IMR-90 (cell line): Measurements from ENCODE around the gene SIM2. TPM values are rescaled to one million over a fixed set of nuclear protein-coding genes. Genes with fewer than 3 reads are reported as not detected.

ENCODE experiments used
- ATAC-seq: fragments of 200-7000 bp; cut with Tn5 transposase; 2 replicates; pipeline ENCODE4 v1.9.1; 2020; ENCODE audit warnings: low read depth, mild to moderate bottlenecking, moderate library complexity
- BruUV-seq: library from RNA; stranded (reverse); fragments of 400-500 nt; replicated peaks from 2 replicates; lab custom pipeline; 2021; lab: Mats Ljungman, UMichigan
- CTCF ChIA-PET: fragments of 300-600 bp; formaldehyde crosslinking; extraction: SDS; loops from one replicate; lab custom pipeline; 2021; ENCODE audit warnings: antibody characterized with exemption; lab: Yijun Ruan, JAX
- POLR2A ChIA-PET: fragments of 300-600 bp; sonication (Branson Sonifier 250); formaldehyde crosslinking; loops from one replicate; lab custom pipeline; 2022; ENCODE audit warnings: antibody characterized with exemption; ENCODE audit not compliant: unreplicated experiment; lab: Charles Lee
- DNase-seq: peaks from one replicate; pipeline ENCODE4 v3.0.0; 2013
- H2AFZ ChIP-seq: replicated peaks from 2 replicates; pipeline ENCODE3; 2013; ENCODE audit warnings: low read length, mild to moderate bottlenecking; ENCODE audit not compliant: poor library complexity
- H2AK5ac ChIP-seq: 2 replicates; pipeline ENCODE4 v1.6.1; 2013; ENCODE audit warnings: low read depth, low read length, inconsistent platforms
- H2AK9ac ChIP-seq: replicated peaks from 2 replicates; pipeline ENCODE3; 2013; ENCODE audit warnings: mild to moderate bottlenecking, low read depth, low read length, moderate library complexity; ENCODE audit not compliant: poor library complexity
- H2BK120ac ChIP-seq: 2 replicates; pipeline ENCODE4 v1.6.1; 2013; ENCODE audit warnings: low read depth, low read length, inconsistent platforms
- H2BK15ac ChIP-seq: 3 replicates; pipeline ENCODE4 v1.6.1; 2013; ENCODE audit warnings: low read depth, low read length, inconsistent platforms
- H2BK20ac ChIP-seq: 2 replicates; pipeline ENCODE4 v1.6.1; 2013; ENCODE audit warnings: low read depth, mild to moderate bottlenecking, inconsistent platforms, low read length, moderate library complexity
- H2BK5ac ChIP-seq: 2 replicates; pipeline ENCODE4 v1.6.1; 2013; ENCODE audit warnings: mild to moderate bottlenecking, low read depth, low read length, inconsistent platforms; ENCODE audit not compliant: poor library complexity, severe bottlenecking
- H3K14ac ChIP-seq: replicated peaks from 2 replicates; pipeline ENCODE4 v1.6.1; 2013; ENCODE audit warnings: low read depth, low read length, inconsistent platforms
- H3K18ac ChIP-seq: 2 replicates; pipeline ENCODE4 v1.6.1; 2013; ENCODE audit warnings: low read depth, low read length, control low read depth
- H3K23ac ChIP-seq: 2 replicates; pipeline ENCODE4 v1.6.1; 2013; ENCODE audit warnings: low read depth, low read length, inconsistent platforms
- H3K27ac ChIP-seq: 2 replicates; pipeline ENCODE4 v1.5.1; 2013; ENCODE audit warnings: mild to moderate bottlenecking, control low read depth, low read length; ENCODE audit not compliant: insufficient read depth
- H3K27me3 ChIP-seq: 2 replicates; pipeline ENCODE4 v1.6.1; 2013; ENCODE audit warnings: low read length; ENCODE audit not compliant: control insufficient read depth, insufficient read depth
- H3K36me3 ChIP-seq: 2 replicates; pipeline ENCODE4 v1.6.1; 2013; ENCODE audit warnings: low read length, mixed read lengths; ENCODE audit not compliant: control insufficient read depth, insufficient read depth
- H3K4ac ChIP-seq: 2 replicates; pipeline ENCODE4 v1.6.1; 2013; ENCODE audit warnings: low read depth, low read length, inconsistent platforms
- H3K4me1 ChIP-seq: 2 replicates; pipeline ENCODE4 v1.6.1; 2013; ENCODE audit warnings: low read length, mixed read lengths; ENCODE audit not compliant: control insufficient read depth, insufficient read depth
- H3K4me2 ChIP-seq: 2 replicates; pipeline ENCODE4 v1.6.1; 2013; ENCODE audit warnings: low read depth, mild to moderate bottlenecking, control low read depth, low read length, moderate library complexity
- H3K4me3 ChIP-seq: 2 replicates; pipeline ENCODE4 v1.5.1; 2013; ENCODE audit warnings: low read depth, mild to moderate bottlenecking, control low read depth, low read length, moderate library complexity; ENCODE audit not compliant: insufficient read depth
- H3K56ac ChIP-seq: 2 replicates; pipeline ENCODE4 v1.6.1; 2013; ENCODE audit warnings: low read length, inconsistent platforms; ENCODE audit not compliant: insufficient read depth; ENCODE audit errors: extremely low read depth
- H3K79me1 ChIP-seq, 2 experiments: 2 replicates each; pipeline ENCODE4 v1.6.1; 2013; ENCODE audit warnings: low read length in 2 of 2, inconsistent platforms in 1 of 2, low read depth in 1 of 2
- H3K9ac ChIP-seq: 2 replicates; pipeline ENCODE4 v1.6.1; 2013; ENCODE audit warnings: low read depth, low read length, control low read depth
- H3K9me1 ChIP-seq: 2 replicates; pipeline ENCODE4 v1.6.1; 2013; ENCODE audit warnings: low read length, inconsistent platforms; ENCODE audit not compliant: insufficient read depth
- H3K9me3 ChIP-seq: 2 replicates; pipeline ENCODE4 v1.6.1; 2013; ENCODE audit warnings: low read length; ENCODE audit not compliant: control insufficient read depth, insufficient read depth
- H4K20me1 ChIP-seq: 2 replicates; pipeline ENCODE4 v1.6.1; 2013; ENCODE audit warnings: low read length, inconsistent platforms; ENCODE audit not compliant: insufficient read depth
- H4K5ac ChIP-seq: 2 replicates; pipeline ENCODE4 v1.6.1; 2013; ENCODE audit warnings: mild to moderate bottlenecking, low read depth, low read length, control low read depth
- H4K8ac ChIP-seq, 2 experiments: 2 replicates each; pipeline ENCODE4 v1.6.1; 2013; ENCODE audit warnings: low read depth in 2 of 2, low read length in 2 of 2, control low read depth in 1 of 2, inconsistent platforms in 1 of 2
- H4K91ac ChIP-seq: 2 replicates; pipeline ENCODE4 v1.6.1; 2013; ENCODE audit warnings: low read depth, low read length, inconsistent platforms; ENCODE audit not compliant: insufficient read depth
- BHLHE40 ChIP-seq: fragments of 150-350 bp; IDR thresholded peaks from 2 replicates; pipeline ENCODE4 v1.6.1; 2016; ENCODE audit warnings: mild to moderate bottlenecking, low read depth, low read length
- CEBPB ChIP-seq: IDR thresholded peaks from 2 replicates; pipeline ENCODE4 v1.6.1; 2012; ENCODE audit warnings: low read depth, low read length, improper control_type of control experiment
- CHD1 ChIP-seq: IDR thresholded peaks from 2 replicates; pipeline ENCODE4 v1.6.1; 2012; ENCODE audit warnings: low read depth, low read length, improper control_type of control experiment
- CTCF ChIP-seq: conservative IDR thresholded peaks from 2 replicates; pipeline ENCODE4 v1.5.1; 2012; ENCODE audit warnings: mild to moderate bottlenecking, low read depth, low read length, improper control_type of control experiment
- ELK1 ChIP-seq: fragments of 150-350 bp; IDR thresholded peaks from 2 replicates; pipeline ENCODE4 v1.6.1; 2016; ENCODE audit warnings: low read depth, mild to moderate bottlenecking, low read length, moderate library complexity, borderline replicate concordance
- FOS ChIP-seq: fragments of 150-350 bp; IDR thresholded peaks from 2 replicates; pipeline ENCODE4 v1.6.1; 2016; ENCODE audit warnings: low read depth, low read length
- MAFK ChIP-seq: IDR thresholded peaks from 2 replicates; pipeline ENCODE4 v1.6.1; 2012; ENCODE audit warnings: low read depth, low read length, improper control_type of control experiment
- MAZ ChIP-seq: IDR thresholded peaks from 2 replicates; pipeline ENCODE4 v1.6.1; 2012; ENCODE audit warnings: low read depth, mild to moderate bottlenecking, low read length, improper control_type of control experiment, moderate library complexity, borderline replicate concordance
- NFE2L2 ChIP-seq: fragments of 150-350 bp; IDR thresholded peaks from 2 replicates; pipeline ENCODE4 v1.6.1; 2016; ENCODE audit warnings: low read depth, mild to moderate bottlenecking, low read length
- POLR2A ChIP-seq: IDR thresholded peaks from 2 replicates; pipeline ENCODE4 v1.6.1; 2012; ENCODE audit warnings: mild to moderate bottlenecking, low read depth, low read length
- RAD21 ChIP-seq: IDR thresholded peaks from 2 replicates; pipeline ENCODE4 v1.6.1; 2012; ENCODE audit warnings: low read length, improper control_type of control experiment
- RCOR1 ChIP-seq: IDR thresholded peaks from 2 replicates; pipeline ENCODE4 v1.6.1; 2012; ENCODE audit warnings: mild to moderate bottlenecking, low read length, improper control_type of control experiment; ENCODE audit not compliant: insufficient replicate concordance
- RFX5 ChIP-seq: IDR thresholded peaks from 2 replicates; pipeline ENCODE4 v1.8.0; 2012; ENCODE audit warnings: low read depth, mild to moderate bottlenecking, low read length, moderate library complexity
- SMC3 ChIP-seq: fragments of 150-350 bp; IDR thresholded peaks from 2 replicates; pipeline ENCODE4 v1.6.1; 2016; ENCODE audit warnings: low read depth, mild to moderate bottlenecking, antibody characterized with exemption, low read length, moderate library complexity
- WGBS, 2 experiments: methylation state at CpG; one replicate each; pipeline versions ENCODE4 v1.1.5 to v1.1.7; 2013; ENCODE audit warnings: missing lambda C conversion rate in 2 of 2; ENCODE audit not compliant: insufficient read length in 1 of 2; ENCODE audit errors: extremely low coverage in 2 of 2; 5-methylcytosine and 5-hydroxymethylcytosine counted together
- dilution Hi-C: fragments of 300-500 bp; cut with HindIII; formaldehyde crosslinking; loops from one replicate; pipeline ENCODE4 v1.14.3; 2018; ENCODE audit warnings: low sequenced_read_pairs; ENCODE audit not compliant: unreplicated experiment
- in situ Hi-C: fragments of 300-500 bp; cut with MboI; formaldehyde crosslinking; loops from 3 replicates; pipeline ENCODE4 v1.14.3; 2019; ENCODE audit warnings: low sequenced_read_pairs, inconsistent platforms, mixed read lengths
- intact Hi-C: fragments of 100-400 bp; cut with micrococcal nuclease; formaldehyde crosslinking; loops from 2 replicates; pipeline ENCODE4 v1.10.0; 2022
- polyA plus RNA-seq, 3 experiments: library from polyadenylated mRNA; depleted of rRNA; stranded (reverse); fragments of >200 nt; gene quantifications; 2 replicates each; pipeline ENCODE4 v1.2.3, GENCODE V29; 2012; ENCODE audit warnings: low replicate concordance in 1 of 3
- total RNA-seq: library from RNA; depleted of rRNA; stranded (reverse); fragments of >200 nt; gene quantifications from 2 replicates; pipeline ENCODE4 v1.2.3, GENCODE V29; 2012

SIM2 gene
- total and polyA plus RNA-seq, 2 of the 4 experiments (the other 2 are of a cell fraction): 2.2 to 7.5 TPM

GRCh38 chr21:36741506-36741905 is 42.6 kb downstream of the SIM2 start:
- intact Hi-C loops (loop anchor here (10.0 kb wide), 1 partner anchor 237 kb away; no protein-coding TSS in a partner anchor), in situ Hi-C loops (loop anchor here (5.0 kb wide), 1 partner anchor 186 kb away; no protein-coding TSS in a partner anchor), dilution Hi-C loops (no loop called here)
- Histone ChIP-seq H2BK120ac (no peak overlapping the region), H3K4ac (no peak overlapping the region), H3K18ac (no peak overlapping the region), H3K4me2 (no peak overlapping the region), H3K4me3 (no peak overlapping the region), H3K9me1 (0 out of 2 replicates have a peak, but pooled peaks cover 2% of the 10 kb centered on the region), H2AK9ac (no peak overlapping the region), H4K8ac (no peak overlapping the region), H3K27ac (no peak overlapping the region), H3K56ac (no peak overlapping the region), H3K79me1 (no peaks in the 10 kb centered on the region; a peak in 1 of 4 replicates), H2BK15ac (no peak overlapping the region), H4K5ac (no peak overlapping the region), H2AK5ac (no peak overlapping the region), H2BK5ac (no peak overlapping the region), H3K9me3 (no peaks in the 10 kb centered on the region), H4K91ac (no peak overlapping the region), H2BK20ac (no peak overlapping the region), H3K9ac (no peak overlapping the region), H4K20me1 (no peaks in the 10 kb centered on the region), H3K14ac (no peak overlapping the region), H3K23ac (no peak overlapping the region), H3K36me3 (no peaks in the 10 kb centered on the region), H2AFZ (no peak overlapping the region), H3K4me1 (no peaks in the 10 kb centered on the region), H3K27me3 (peaks cover 12% of the 10 kb centered on the region)
- DNase-seq: no peak
- POLR2A ChIA-PET: no interaction called here
- no TSS peak for BruUV-seq
- CTCF ChIA-PET: no interaction called here
- WGBS, 2 experiments: 89% methylated on average over 15 of the region's 21 CpGs; no CpG with 5 or more reads in 1 of the 2 experiments
- no peak for ATAC-seq
- TF ChIP-seq POLR2A (no peak), BHLHE40 (no peak), MAZ (no peak), CEBPB (no peak), ELK1 (no peak), NFE2L2 (no peak), FOS (no peak), RCOR1 (no peak), RFX5 (no peak), CTCF (no peak), RAD21 (no peak), CHD1 (no peak), SMC3 (no peak), MAFK (no peak)
